Glutamatergic neuron (in vitro differentiated cells): ENCODE data around the gene TSPAN5. TPM values are rescaled to one million over a fixed set of nuclear protein-coding genes. Genes with fewer than 3 reads are reported as not detected.

Experiments
- DNase-seq: peaks from one replicate; pipeline ENCODE4 v3.0.0; 2022
- H3K27ac Mint-ChIP-seq: one replicate; pipeline ENCODE4 v1.8.0; 2020; ENCODE audit warnings: mild to moderate bottlenecking, mixed read lengths, inconsistent platforms; ENCODE audit not compliant: unreplicated experiment
- H3K27me3 Mint-ChIP-seq: one replicate; pipeline ENCODE4 v1.8.0; 2020; ENCODE audit warnings: mild to moderate bottlenecking, moderate library complexity, mixed read lengths, inconsistent platforms; ENCODE audit not compliant: unreplicated experiment
- H3K36me3 Mint-ChIP-seq: one replicate; pipeline ENCODE4 v1.8.0; 2020; ENCODE audit warnings: mild to moderate bottlenecking, mixed read lengths, inconsistent platforms; ENCODE audit not compliant: unreplicated experiment
- H3K4me1 Mint-ChIP-seq: one replicate; pipeline ENCODE4 v1.8.0; 2020; ENCODE audit warnings: mild to moderate bottlenecking, low read depth, mixed read lengths, inconsistent platforms; ENCODE audit not compliant: unreplicated experiment
- H3K4me3 Mint-ChIP-seq: one replicate; pipeline ENCODE4 v1.8.0; 2020; ENCODE audit warnings: mild to moderate bottlenecking, mixed read lengths, inconsistent platforms; ENCODE audit not compliant: unreplicated experiment
- H3K9me3 Mint-ChIP-seq: one replicate; pipeline ENCODE4 v1.8.0; 2020; ENCODE audit warnings: mild to moderate bottlenecking, moderate library complexity, mixed read lengths, inconsistent platforms; ENCODE audit not compliant: unreplicated experiment
- total RNA-seq: library from RNA; stranded (reverse); fragmentation: NEBNext Ultra II Directional; extraction: Animal tissue kit (Norgen Biotek cat#: 25700); gene quantifications from one replicate; pipeline ENCODE4 v1.2.1, GENCODE V29; 2021; ENCODE audit not compliant: unreplicated experiment
- TF ChIP-seq, protein P1 (sequence below): fragments of 200-600 bp; sonication (generic); IDR thresholded peaks from one replicate; pipeline ENCODE4 v1.5.0; 2021; ENCODE audit not compliant: partially characterized antibody, unreplicated experiment

Gene TSPAN5
- total RNA-seq, 1 donor from 2014 or later, result 40.5 TPM

DNA sequence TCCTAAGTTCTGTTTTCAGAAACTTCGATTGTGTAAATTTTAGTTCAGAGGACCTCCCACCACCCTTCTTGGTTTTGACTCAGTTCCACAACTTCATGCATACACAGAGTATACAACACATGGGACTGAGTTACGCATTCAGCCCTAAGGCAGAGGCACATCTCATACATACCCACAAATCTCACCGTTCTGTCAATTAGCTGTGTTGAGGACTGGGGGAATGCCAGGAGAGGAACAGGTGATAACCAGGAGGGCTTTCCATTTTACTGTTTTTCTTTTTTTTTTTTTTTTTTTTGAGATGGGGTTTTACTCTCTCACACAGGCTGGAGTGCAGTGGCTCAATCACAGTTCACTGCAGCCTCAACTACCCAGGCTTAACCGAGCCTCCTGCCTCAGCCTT lies 150.2 kb downstream of the TSPAN5 start:
- no peak for DNase-seq
- no peaks in the 10 kb centered on the region for H3K9me3 Mint-ChIP-seq
- H3K4me1 Mint-ChIP-seq, result peaks cover 37% of the 10 kb centered on the region
- H3K4me3 Mint-ChIP-seq, result no peak overlapping the region
- no peaks in the 10 kb centered on the region for H3K36me3 Mint-ChIP-seq
- H3K27me3 Mint-ChIP-seq, result no peaks in the 10 kb centered on the region
- H3K27ac Mint-ChIP-seq, result no peak overlapping the region
- TF ChIP-seq, protein P1, sequence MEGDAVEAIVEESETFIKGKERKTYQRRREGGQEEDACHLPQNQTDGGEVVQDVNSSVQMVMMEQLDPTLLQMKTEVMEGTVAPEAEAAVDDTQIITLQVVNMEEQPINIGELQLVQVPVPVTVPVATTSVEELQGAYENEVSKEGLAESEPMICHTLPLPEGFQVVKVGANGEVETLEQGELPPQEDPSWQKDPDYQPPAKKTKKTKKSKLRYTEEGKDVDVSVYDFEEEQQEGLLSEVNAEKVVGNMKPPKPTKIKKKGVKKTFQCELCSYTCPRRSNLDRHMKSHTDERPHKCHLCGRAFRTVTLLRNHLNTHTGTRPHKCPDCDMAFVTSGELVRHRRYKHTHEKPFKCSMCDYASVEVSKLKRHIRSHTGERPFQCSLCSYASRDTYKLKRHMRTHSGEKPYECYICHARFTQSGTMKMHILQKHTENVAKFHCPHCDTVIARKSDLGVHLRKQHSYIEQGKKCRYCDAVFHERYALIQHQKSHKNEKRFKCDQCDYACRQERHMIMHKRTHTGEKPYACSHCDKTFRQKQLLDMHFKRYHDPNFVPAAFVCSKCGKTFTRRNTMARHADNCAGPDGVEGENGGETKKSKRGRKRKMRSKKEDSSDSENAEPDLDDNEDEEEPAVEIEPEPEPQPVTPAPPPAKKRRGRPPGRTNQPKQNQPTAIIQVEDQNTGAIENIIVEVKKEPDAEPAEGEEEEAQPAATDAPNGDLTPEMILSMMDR, result no peak

DNA sequence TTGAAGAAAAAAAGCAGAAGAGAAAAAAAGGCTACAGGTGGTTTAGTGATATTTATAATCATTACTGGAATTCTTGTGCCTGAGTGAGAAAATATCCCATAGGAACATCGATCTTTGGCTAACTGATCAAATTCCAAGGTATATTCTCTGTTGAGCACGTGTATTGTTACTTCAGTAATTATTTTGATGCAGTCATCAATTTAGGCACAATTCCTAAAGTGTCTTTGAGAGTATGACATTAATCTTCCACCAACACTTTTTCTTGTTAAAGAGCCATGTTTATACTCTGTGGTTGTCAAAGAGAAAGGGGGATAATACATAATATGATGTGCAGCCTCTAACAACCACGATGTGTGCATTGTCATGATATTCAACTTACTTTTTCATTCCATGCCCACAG lies 151.1 kb downstream of the TSPAN5 start:
- Mint-ChIP-seq H3K27me3 (no peaks in the 10 kb centered on the region), H3K4me1 (peaks cover 29% of the 10 kb centered on the region), H3K4me3 (no peak overlapping the region), H3K27ac (no peak overlapping the region), H3K9me3 (no peaks in the 10 kb centered on the region), H3K36me3 (no peaks in the 10 kb centered on the region)
- TF ChIP-seq, protein P1, result no peak
- DNase-seq, result no peak

DNA sequence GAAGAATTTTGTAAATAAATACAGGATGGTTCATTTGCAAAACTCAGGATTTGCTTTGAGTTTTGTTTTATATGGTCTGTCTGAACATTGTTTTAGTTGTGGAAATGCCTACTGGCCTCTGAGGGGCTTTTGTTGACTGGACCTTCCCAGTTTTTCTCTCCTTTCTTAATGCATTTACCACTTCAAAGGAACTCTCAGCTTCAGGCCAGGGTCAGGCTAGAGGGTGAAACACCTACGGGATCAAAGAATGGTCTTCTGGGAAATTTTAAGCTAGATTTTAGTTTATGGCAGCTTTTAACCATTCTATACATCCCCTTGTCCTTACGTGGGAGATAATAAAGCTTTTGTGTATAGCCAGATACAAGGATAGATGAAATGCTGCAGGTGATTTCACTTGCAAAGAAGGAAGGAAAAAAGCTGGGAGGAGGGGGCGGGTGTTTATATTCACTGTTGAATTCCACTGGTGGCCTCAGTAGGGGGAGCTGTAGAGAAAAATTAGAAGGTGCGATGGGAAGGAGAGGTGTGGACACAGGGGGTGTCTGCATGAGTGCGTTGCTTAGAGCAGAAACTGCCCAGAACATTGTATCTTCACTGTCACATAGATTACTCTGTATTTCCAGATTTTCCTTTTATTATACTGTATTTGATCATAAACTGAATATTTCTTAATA lies 151.8 kb downstream of the TSPAN5 start:
- Mint-ChIP-seq H3K9me3 (no peaks in the 10 kb centered on the region), H3K4me1 (peaks cover 29% of the 10 kb centered on the region), H3K27ac (no peak overlapping the region), H3K4me3 (no peak overlapping the region), H3K36me3 (no peaks in the 10 kb centered on the region), H3K27me3 (no peaks in the 10 kb centered on the region)
- TF ChIP-seq, protein P1, result peak; percentile 34
- no peak for DNase-seq

DNA sequence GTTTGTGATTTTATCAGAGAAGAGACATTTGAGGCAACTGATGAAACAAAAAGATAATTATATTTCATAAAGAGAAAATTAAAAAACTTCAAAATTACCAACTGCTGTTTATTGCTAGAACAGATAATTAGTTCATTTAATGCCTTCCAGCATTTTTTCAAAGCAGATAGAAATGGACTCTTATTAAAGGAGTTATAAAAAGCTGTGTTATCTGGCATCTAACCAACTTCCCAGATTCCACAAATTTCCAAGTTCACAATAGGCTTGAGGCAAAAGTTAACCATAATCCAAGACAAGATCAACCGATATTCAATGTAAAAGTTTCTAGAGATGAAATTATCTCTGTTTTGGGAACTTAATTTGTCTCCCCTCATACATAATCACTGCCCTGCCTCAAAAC lies 152.4 kb downstream of the TSPAN5 start:
- no peak for DNase-seq
- H3K4me3 Mint-ChIP-seq, result no peak overlapping the region
- peaks cover 29% of the 10 kb centered on the region for H3K4me1 Mint-ChIP-seq
- H3K27ac Mint-ChIP-seq, result no peak overlapping the region
- TF ChIP-seq, protein P1, result no peak
- peaks cover 2% of the 10 kb centered on the region for H3K9me3 Mint-ChIP-seq
- no peaks in the 10 kb centered on the region for H3K27me3 Mint-ChIP-seq
- H3K36me3 Mint-ChIP-seq, result no peaks in the 10 kb centered on the region

DNA sequence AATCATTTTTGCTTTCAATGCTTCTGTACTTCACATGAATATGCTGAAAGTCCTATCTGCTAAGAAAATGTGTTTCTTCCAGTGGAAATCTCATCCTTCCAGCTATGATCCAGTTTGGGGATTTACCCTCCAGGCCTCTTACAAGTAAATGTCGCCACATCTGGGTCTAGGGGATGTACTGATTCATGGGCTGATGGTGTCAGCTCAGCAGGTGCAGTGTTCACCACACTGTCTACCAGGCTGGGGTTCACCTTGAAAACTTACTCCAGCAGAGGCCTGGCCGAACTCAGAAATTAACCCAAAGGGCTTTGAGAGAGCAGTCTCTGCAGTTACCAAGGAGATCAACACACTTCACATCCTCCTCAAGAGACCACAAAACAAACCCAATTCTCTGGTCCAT lies 154.3 kb downstream of the TSPAN5 start:
- TF ChIP-seq, protein P1, result no peak
- Mint-ChIP-seq H3K27me3 (peaks cover 3% of the 10 kb centered on the region), H3K4me1 (peaks cover 13% of the 10 kb centered on the region), H3K36me3 (no peaks in the 10 kb centered on the region), H3K4me3 (no peak overlapping the region), H3K27ac (no peak overlapping the region), H3K9me3 (peaks cover 2% of the 10 kb centered on the region)
- DNase-seq, result no peak
